GM12878 (cell line): ENCODE results near the gene UBE2O. TPM values are rescaled to one million over a fixed set of nuclear protein-coding genes. Genes with fewer than 3 reads are reported as not detected.

Experiments
- ATAC-seq: fragments of 200-7000 bp; cut with Tn5 transposase; 3 replicates; pipeline ENCODE4 v1.9.1; 2020; ENCODE audit warnings: mild to moderate bottlenecking, moderate library complexity
- BruUV-seq: library from RNA; stranded (reverse); fragments of 400-500 nt; replicated peaks from 2 replicates; lab custom pipeline; 2021; lab: Mats Ljungman, UMichigan
- CTCF ChIA-PET: fragments of 300-600 bp; sonication (Branson Sonifier 250); formaldehyde crosslinking; extraction: SDS; loops from one replicate; lab custom pipeline; 2021; ENCODE audit warnings: inconsistent platforms; lab: Yijun Ruan, JAX
- POLR2A ChIA-PET: fragments of 350-600 bp; formaldehyde crosslinking; extraction: SDS; loops from one replicate; lab custom pipeline; 2021; ENCODE audit warnings: inconsistent platforms; lab: Charles Lee
- RAD21 ChIA-PET: fragments of 300-600 bp; sonication (Branson Sonifier 250); formaldehyde crosslinking; loops from one replicate; lab custom pipeline; 2023; ENCODE audit warnings: antibody characterized with exemption; ENCODE audit not compliant: unreplicated experiment; lab: Charles Lee
- SMC1A ChIA-PET: fragments of 300-600 bp; sonication (Branson Sonifier 250); formaldehyde crosslinking; loops from one replicate; lab custom pipeline; 2023; ENCODE audit not compliant: unreplicated experiment, uncharacterized antibody; lab: Charles Lee
- DNase-seq: peaks from one replicate; pipeline ENCODE4 v3.0.0-alpha.2; 2011; ENCODE audit warnings: low read depth, low spot score
- FAIRE-seq: peaks from 3 replicates; lab custom pipeline; 2011; peaks lifted over from hg19 to GRCh38; lab: Jason Lieb, UNC
- H2AFZ ChIP-seq: 2 replicates; pipeline ENCODE4 v1.6.0; 2011; ENCODE audit warnings: low read depth, low read length, control low read depth; ENCODE audit not compliant: control insufficient read depth
- H3K27ac ChIP-seq: 2 replicates; pipeline ENCODE4 v1.5.1; 2011; ENCODE audit warnings: control low read depth; ENCODE audit not compliant: control insufficient read depth, insufficient read depth
- H3K27me3 ChIP-seq, 2 experiments: replicated peaks in 1 of 2; 2 replicates each; pipeline versions ENCODE4 v1.6.0 to v1.6.1; 2011; ENCODE audit warnings: low read length in 1 of 2; ENCODE audit not compliant: control insufficient read depth in 2 of 2, insufficient read depth in 2 of 2
- H3K36me3 ChIP-seq, 2 experiments: 2 replicates each; pipeline ENCODE4 v1.5.1; 2011; ENCODE audit warnings: low read length in 1 of 2; ENCODE audit not compliant: control insufficient read depth in 2 of 2, insufficient read depth in 2 of 2
- H3K4me1 ChIP-seq: 2 replicates; pipeline ENCODE4 v1.6.1; 2011; ENCODE audit warnings: mild to moderate bottlenecking, low read length, moderate library complexity, mixed read lengths; ENCODE audit not compliant: control insufficient read depth, insufficient read depth
- H3K4me2 ChIP-seq: 2 replicates; pipeline ENCODE4 v1.6.0; 2011; ENCODE audit warnings: control low read depth; ENCODE audit not compliant: control insufficient read depth, insufficient read depth
- H3K4me3 ChIP-seq: fragments of 200-600 bp; sonication (generic); 2 replicates; pipeline ENCODE4 v1.5.1; 2016
- H3K79me2 ChIP-seq: 2 replicates; pipeline ENCODE4 v1.6.0; 2011; ENCODE audit warnings: low read length; ENCODE audit not compliant: control insufficient read depth, insufficient read depth
- H3K9ac ChIP-seq: 2 replicates; pipeline ENCODE4 v1.8.0; 2011; ENCODE audit warnings: low read length, control low read depth, mixed read lengths; ENCODE audit not compliant: control insufficient read depth, insufficient read depth
- H3K9me3 ChIP-seq: replicated peaks from 3 replicates; pipeline ENCODE4 v1.5.1; 2011; ENCODE audit warnings: mild to moderate bottlenecking, low read length; ENCODE audit not compliant: control insufficient read depth, insufficient read depth
- H4K20me1 ChIP-seq: 2 replicates; pipeline ENCODE4 v1.6.0; 2011; ENCODE audit not compliant: control insufficient read depth, insufficient read depth
- ATF2 ChIP-seq: IDR thresholded peaks from 2 replicates; pipeline ENCODE4 v1.6.1; 2012; ENCODE audit warnings: low read length, inconsistent platforms
- CBX3 ChIP-seq: fragments of 200-600 bp; sonication (generic); IDR thresholded peaks from 2 replicates; pipeline ENCODE4 v1.6.1; 2016; ENCODE audit warnings: low read depth, borderline replicate concordance
- CREB1 ChIP-seq: IDR thresholded peaks from 2 replicates; pipeline ENCODE4 v1.6.1; 2012; ENCODE audit warnings: low read depth, mild to moderate bottlenecking, inconsistent platforms
- DPF2 ChIP-seq: fragments of 450-650 bp; IDR thresholded peaks from 2 replicates; pipeline ENCODE4 v1.6.1; 2017; ENCODE audit warnings: mild to moderate bottlenecking
- EED ChIP-seq: sonication (generic); IDR thresholded peaks from 2 replicates; pipeline ENCODE4 v1.6.1; 2016; ENCODE audit warnings: antibody characterized with exemption, low read depth
- IRF3 ChIP-seq: fragments of 450-650 bp; IDR thresholded peaks from 2 replicates; pipeline ENCODE4 v1.6.1; 2014; ENCODE audit warnings: mild to moderate bottlenecking
- KLF5 ChIP-seq: fragments of 450-650 bp; IDR thresholded peaks from 2 replicates; pipeline ENCODE4 v1.6.1; 2014; ENCODE audit warnings: mild to moderate bottlenecking; ENCODE audit not compliant: partially characterized antibody
- whole genome bisulfite sequencing: methylation state at CpG from one replicate; pipeline ENCODE4 v1.1.6; 2016; ENCODE audit warnings: low lambda C conversion rate; ENCODE audit not compliant: insufficient replicate concordance, insufficient coverage; ENCODE audit errors: missing lambda C conversion rate; 5-methylcytosine and 5-hydroxymethylcytosine counted together
- in situ Hi-C: fragments of 300-500 bp; cut with MboI; formaldehyde crosslinking; loops from 9 replicates; pipeline ENCODE4 v1.14.3; 2018; ENCODE audit warnings: mixed read lengths
- intact Hi-C: fragments of 100-400 bp; cut with micrococcal nuclease; formaldehyde crosslinking; loops from one replicate; pipeline ENCODE4 v1.14.2; 2022; ENCODE audit not compliant: unreplicated experiment
- polyA plus RNA-seq, 11 experiments: library from polyadenylated mRNA; depleted of rRNA in 4 of 11; unstranded in 6 of 11; stranded (reverse) in 5 of 11; fragments of >200 nt; fragmentation: Nextera tagmentation in 4 of 11; fragmentation: Illumina TruSeq in 1 of 11; extraction: Ambion mirVana in 4 of 11; extraction: Trizol in 1 of 11; gene quantifications; 1 replicate in 1 of 11; 2 replicates in 10 of 11; pipeline versions ENCODE4 v1.2.1 to v1.2.3, GENCODE V29; 2011 to 2016; ENCODE audit warnings: inconsistent platforms in 2 of 11, missing spikeins in 2 of 11, low read depth in 1 of 11
- total RNA-seq, 4 experiments: library from RNA; depleted of rRNA in 3 of 4; stranded (reverse); fragments of >200 nt in 3 of 4; fragmentation: Illumina TruSeq in 1 of 4; extraction: Trizol in 1 of 4; gene quantifications; 2 replicates each; pipeline versions ENCODE4 v1.2.1 to v1.2.3, GENCODE V29; 2013 to 2021

The UBE2O gene
- total and polyA plus RNA-seq, 10 of the 15 experiments (the other 5 are each of a cell fraction or from before 2014, with no cell fraction given) = 2.1 to 39.0 (median 14.1) TPM

GRCh38 chr17:76356803-76357456, 96.0 kb downstream of the UBE2O start:
- no peak for TF ChIP-seq KLF5
- no peak for TF ChIP-seq ATF2
- TF ChIP-seq CREB1 = no peak
- TF ChIP-seq CBX3 = no peak
- no peak for TF ChIP-seq DPF2
- no peak for TF ChIP-seq EED
- TF ChIP-seq IRF3 = no peak
- ChIA-PET POLR2A (no interaction called here), RAD21 (interaction anchor here (0.7 kb wide), 1 partner anchor 26 kb away, joined by 6 read pairs; no protein-coding TSS in a partner anchor), SMC1A (interaction anchor here (0.6 kb wide), 1 partner anchor 126 kb away, joined by 3 read pairs; no protein-coding TSS in a partner anchor), CTCF (interaction anchor here (1.0 to 2.5 kb wide), 2 partner anchors 28 to 41 kb away, joined by 3 to 8 read pairs; no protein-coding TSS in a partner anchor)
- no TSS peak for BruUV-seq
- Histone ChIP-seq H3K4me1 (peaks cover 13% of the 10 kb centered on the region), H3K27me3 (no peaks in the 10 kb centered on the region), H3K36me3 (no peaks in the 10 kb centered on the region), H3K79me2 (peaks cover 7% of the 10 kb centered on the region), H3K4me2 (peak overlapping the region; percentile 50), H3K9ac (no peak overlapping the region), H4K20me1 (no peaks in the 10 kb centered on the region), H2AFZ (peak overlapping the region; percentile 75), H3K27ac (no peak overlapping the region), H3K9me3 (no peaks in the 10 kb centered on the region), H3K4me3 (no peak overlapping the region)
- DNase-seq = no peak
- ATAC-seq = no peak
- in situ Hi-C loops = no loop called here
- 32% methylated on average over 12 of the region's 12 CpGs for WGBS
- intact Hi-C loops = no loop called here
- peak; percentile 52 for FAIRE-seq
